ENCODE results near the gene PCBP3.
"Not testable (repeated sequence)": the region's sequence is repeated elsewhere in the genome, so short reads cannot be mapped to it uniquely, and the experiment has no call there.

PCBP3 gene

DNA sequence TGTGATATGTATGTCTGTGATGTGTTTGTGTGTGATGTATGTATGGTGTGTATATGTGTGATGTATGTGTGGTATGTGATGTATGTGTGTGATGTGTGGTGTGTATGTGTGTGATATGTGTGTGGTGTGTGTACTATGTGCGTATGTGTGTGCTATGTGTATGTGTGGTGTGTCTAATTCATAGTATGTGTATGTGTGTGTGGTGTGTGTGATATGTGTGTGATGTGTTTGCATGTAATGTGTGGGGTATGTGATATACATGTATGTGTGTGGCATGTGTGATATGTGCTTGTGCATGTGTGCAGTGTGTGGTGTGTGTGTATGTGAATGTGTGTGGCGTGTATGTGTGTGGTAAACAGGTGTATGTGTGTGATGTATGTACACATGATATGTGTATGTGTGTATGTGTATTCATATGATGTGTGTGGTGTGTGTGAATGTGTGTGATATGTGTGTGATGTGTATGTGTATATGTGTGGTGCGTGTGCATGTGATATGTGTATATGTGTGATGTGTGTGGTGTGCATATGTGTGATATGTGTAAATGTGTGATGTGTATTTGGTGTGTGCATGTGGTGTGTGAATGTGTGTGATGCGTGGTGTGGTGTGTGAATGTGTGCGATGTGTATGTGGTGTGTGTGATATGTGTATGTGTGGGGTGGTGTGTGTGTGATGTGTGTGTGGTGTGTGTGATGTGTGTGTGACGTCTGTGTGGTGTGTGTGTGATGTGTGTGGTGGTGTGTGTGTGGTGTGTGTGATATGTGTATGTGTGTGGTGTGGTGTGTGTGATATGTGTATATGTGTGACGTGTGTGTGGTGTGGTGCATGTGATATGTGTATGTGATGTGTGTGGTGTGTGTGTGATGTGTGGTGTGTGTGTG lies 8.0 kb upstream of the PCBP3 start:
- no peak for DNase-seq (ENCODE audit: low read depth in 2 of 2)

DNA sequence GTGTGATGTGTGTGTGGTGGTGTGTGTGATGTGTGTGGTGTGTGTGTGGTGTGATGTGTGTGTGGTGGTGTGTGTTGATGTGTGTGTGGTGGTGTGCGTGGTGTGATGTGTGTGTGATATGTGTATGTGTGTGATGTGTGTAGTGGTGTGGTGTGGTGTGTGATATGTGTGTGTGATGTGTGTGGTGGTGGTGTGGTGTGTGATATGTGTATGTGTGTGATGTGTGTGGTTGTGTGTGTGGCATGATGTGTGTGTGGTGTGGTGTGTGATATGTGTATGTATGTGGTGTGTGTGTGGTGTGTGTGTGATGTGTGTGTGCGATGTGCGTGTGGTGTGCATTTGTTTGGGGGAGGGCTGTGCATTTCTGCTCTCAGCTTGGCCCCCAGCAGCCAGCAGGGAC lies 7.1 kb upstream of the PCBP3 start:
- no peak for DNase-seq (ENCODE audit: low read depth in 2 of 2)

DNA sequence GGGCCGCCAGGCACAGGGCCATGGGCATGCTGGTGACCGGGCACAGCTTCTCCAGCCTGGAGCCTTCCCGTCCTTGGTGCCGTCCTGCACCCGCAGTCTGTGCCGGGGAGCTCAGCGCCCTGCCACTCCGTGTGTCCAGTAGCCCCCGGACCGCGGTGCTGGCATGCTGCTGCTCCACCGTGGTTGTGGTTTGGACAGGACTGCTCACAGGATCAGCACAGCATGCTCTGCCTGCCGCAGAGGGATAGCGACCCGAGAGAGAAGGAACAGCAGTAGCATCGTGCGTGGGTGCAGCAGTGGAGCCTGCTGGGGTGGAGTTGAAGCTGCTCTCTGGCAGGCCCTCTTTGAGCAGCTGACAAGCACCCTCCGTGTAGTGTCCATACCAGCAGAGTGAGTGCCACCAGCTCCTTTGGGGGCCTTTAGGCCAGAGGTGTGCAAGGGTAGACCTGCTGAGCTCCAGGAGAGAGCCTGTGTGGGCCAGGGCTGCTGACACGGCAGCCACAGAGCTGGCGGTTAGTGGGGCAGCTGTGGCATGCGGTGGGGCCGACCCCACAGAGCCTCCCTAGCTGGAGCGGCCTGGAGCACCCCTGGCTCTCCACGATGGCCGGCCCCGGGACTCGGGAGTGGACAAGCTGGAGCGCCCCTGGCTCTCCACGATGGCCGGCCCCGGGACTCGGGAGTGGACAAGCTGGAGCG lies 6.4 kb upstream of the PCBP3 start:
- no peak for DNase-seq (ENCODE audit: low read depth in 2 of 2)

DNA sequence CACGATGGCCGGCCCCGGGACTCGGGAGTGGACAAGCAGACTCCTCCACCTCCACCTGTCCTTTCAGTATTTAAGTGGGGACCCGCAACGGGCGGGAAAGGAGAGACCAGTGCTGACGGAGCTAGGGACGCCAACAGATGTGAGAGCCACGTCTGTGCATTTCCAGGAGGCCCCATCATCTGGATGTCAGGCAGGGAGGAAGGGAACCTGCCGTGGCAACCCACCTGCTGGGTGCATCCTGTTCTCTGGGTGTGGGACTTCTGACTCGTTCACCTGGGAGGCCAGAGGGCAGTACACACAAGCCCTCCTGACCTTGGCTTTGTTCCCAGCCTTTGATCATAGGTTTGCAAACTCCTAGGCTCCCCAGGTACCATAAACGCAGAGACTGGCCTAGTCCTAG lies 5.6 kb upstream of the PCBP3 start:
- no peak for DNase-seq (ENCODE audit: low read depth in 2 of 2)

DNA sequence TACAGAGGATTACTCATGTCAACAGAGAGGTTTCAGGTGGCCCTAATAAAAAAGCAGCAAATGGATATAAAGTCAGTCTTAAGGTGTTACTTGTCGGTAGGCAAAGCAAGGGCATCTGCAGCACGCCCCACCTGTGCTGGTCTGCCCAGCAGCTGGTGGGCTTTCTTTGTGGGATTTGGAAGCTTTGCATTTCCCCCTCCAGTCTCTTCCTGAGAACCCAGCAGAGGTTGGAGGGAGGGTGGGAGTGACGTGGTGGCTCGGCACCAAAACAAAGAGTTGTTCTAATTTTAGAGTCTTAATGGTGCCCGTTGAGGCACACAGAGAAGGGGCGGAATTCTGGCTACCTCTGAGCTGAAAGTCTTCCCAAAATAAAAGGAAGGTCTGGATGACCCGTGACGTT lies 4.8 kb upstream of the PCBP3 start:
- no peak for DNase-seq (ENCODE audit: low read depth in 2 of 2)

DNA sequence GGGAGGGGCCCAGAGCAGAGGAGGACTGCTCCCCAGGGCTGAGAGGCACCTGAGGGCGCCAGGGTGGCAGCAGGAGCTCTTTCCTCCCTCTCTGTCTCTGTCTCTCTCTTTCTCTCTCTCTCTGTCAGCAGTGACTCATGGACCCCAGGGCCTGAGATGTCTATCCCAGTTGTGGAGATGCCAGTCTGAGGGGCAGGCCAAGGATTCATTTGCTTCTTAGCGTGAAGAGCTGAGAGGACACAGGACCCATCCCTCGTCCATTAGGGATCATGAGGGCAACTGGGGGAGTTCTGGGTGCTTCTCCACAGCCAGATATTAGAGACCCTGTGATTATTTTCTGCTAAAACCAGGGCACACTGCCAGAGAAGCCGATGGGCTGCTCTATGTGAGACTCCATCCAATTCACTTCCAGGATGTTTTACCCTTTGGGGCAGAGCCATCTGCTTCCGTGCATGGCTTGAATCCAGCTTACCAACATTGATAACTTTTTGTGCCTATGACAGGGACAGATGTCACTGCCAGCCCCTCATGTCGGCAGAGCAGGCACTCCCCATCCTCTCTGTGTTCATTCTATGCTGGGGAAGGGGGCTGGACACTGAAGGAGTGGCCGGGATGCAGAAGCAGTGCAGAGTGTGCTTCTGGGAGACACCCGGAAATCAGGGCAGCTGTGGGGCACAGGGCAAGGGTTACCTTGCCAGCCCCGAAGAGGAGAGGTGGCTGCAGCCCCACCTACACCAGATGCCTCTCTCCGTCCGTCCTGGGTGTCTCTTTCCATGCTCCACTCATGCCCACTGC lies 4.1 kb upstream of the PCBP3 start:
- DNase-seq (ENCODE audit: low read depth in 2 of 2): no peak

DNA sequence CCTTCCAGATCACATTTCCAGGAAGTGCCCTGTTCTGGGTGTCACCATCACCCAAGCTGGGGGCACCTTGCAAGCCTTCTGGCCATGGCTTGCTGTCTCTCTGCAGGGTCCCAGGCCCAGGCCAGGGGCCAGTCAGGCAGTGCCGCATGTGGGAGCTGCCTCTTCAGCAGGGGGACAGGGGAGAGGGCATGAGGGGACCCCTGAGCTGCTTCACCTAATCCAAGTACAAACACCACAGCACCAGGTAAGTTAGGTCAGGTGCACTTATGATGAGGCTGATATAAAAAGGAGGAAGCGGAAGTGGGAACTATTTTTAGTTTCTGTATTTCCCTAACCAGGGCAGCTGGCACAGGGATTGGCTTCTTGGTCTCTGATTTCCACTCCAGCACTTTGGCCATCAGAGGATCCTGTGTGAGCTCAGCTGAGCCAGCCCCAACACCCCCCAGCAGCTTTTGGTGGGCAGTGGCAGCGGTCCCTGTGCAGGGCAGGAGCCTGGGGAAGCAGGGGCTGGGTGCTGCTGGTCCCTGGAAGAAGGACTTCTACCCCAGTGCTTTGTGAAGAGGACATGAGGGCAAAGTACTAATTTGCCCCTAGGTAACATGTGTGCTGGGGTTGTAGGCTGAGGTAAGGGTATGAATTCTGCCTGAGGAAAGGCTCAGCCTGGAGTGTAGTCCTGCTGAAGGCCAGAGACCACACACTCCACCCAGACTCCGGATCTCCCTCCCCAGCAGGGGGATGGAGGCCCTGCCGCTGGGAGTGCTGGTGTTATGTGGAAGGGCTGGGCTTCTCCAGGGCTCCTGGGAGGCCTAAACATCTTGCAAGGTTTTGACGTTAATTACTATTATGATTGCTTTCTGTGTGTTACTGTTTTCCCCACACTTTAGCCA lies 3.3 kb upstream of the PCBP3 start:
- DNase-seq (ENCODE audit: low read depth in 2 of 2): no peak

DNA sequence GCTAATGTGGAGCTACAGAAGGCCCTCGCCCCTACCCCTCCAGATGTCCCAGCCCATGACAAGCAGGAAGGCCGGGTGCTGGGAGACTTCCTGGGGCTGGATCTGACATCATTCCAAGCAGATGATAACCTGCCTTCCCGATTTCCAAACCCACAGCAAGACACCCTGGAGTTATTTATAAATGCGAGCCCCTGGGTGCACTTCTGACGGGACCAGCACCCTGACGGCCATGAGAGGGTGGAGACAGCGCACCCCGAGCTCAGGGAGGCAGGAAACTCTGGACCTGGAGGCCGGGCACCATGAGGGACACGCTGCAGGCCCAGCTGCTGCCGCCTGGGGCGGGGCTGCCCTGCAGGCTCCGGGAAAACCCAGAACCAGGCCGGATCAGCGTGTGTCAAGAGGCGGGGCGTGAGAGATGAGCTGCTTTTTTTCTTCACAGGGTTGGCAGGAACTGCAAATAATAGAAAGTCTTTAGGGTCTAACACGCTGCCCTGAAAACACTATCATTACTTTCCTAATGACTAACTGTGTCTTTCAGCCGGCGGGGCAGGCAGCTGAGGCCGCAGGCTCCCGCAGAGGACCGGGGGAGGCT lies 2.5 kb upstream of the PCBP3 start:
- DNase-seq (ENCODE audit: low read depth in 2 of 2): no peak

DNA sequence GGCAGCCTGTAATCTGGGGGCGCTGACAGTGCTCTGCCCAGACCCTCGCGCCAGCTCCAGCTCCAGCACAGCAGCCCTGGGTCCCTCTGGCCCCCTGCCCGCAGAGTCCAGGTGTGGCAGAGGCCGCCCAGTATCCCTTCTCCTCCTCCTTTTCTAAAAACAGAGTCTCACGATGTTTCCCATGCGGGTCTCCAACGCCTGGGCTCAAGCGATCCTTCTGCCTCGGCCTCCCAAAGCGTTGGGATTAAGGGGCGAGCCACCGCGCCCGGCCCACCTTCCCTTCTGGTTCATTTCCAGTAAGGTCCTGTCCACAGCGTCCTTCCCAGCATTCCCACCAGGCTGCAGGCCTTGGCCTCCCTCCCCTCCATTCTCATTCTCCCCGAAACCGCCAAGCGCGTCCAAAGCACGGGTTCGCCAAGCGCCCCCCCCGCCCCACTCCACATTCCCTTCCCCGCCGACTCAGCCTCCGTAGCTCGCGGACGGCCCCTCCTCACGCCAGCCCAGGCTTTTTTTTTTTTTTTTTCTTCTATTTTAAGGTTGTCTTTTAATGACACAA lies 2.0 kb upstream of the PCBP3 start:
- DNase-seq (ENCODE audit: low read depth in 2 of 2): no peak

DNA sequence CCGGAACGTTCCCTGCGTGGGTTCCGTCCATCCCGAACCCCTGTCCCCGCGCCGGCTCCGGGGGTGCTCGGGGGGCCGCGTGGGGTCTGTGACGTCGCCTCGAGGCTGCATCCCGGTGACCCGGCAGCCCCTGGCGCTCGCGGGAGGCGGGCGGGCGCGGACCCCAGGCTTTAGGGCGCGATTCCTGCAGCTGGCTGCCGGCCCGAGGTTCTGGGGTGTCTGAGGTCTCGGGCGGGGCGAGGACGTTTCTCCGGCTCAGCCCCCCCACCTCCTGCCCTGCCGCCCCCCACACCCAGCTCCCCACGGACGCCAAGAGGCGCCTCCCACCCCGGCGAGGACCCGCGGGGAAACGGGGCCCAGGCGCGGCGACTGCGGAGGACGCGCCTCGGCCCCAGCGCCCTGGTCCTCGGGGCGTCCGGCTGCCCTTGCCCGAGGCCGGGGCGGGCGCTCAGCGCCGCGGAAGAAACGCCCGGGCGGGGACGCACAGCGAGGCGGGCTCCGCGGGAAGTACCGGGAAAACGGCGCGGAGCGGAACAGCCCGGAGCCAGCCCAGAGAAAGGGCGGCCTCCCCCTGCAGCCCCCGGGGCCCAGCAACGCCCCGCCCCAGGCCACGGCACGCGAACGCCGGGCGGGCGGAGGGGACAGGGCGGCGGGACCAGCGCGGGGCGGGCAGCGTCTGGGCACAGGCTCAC lies 1.3 kb upstream of the PCBP3 start:
- no peak for DNase-seq (ENCODE audit: low read depth in 2 of 2)

DNA sequence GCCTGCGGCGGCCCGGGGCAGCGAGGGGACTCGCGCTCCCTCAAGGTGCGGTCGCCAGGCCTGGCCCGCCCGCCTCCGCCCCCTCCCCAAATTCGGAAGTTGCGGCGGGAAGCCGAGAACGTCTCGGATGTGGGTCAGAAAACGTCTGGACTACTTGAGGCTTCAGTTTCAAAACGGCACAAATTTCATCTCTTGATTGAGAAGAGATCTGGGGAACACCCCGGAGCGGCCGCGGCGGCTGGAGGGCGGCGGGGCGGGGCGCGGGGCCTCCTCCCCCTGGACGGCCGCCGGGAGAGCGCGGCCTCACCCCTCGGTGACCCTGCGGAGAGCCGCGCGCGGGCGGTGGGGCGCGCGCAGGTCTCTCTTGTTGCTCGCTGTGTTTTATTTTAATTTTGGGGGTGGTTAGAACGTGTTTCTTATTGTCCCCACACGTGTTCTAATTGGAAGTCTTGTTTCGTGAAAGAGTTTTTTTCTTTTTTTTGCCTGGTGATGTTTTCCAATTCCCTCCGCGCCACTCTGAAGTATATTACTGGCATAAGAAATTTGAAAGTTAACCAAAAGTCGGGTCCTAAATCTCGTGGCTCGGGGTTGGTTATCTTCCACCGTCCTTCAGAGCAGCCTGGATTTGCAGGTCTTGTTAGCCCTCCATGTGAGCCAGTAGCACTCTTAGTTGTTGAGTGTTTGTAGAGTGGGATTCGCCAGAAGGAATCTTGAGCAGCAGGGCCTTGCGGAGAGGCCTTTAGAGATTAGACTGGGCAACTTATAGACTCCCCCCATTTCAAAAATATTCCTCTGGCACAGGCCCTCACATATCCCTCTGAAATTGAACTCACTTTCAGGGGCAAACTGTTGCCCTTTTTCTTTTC lies 749 bp downstream of the PCBP3 start:
- peak in 1 of 2 donors; percentile 15 for DNase-seq (ENCODE audit: low read depth in 2 of 2)

DNA sequence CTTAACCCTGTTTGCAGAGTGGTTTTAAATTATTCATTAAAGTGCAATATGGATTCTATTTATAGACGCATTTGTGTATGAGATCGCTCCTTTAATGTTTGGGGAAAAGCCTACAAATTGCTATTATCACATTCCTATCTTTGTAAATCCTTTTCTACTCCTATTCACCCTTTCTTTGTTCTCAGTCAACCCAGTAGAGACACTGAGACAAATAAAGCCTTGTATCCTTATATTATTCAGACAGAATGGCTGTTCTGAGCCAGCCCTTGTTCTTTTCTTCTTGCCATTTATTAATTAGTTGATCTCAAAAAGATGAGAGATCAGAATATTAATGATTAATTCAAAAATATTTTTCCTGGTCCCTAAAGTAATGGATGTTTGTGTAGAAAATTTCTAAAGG lies 8.4 kb downstream of the PCBP3 start:
- no peak for DNase-seq (ENCODE audit: low read depth in 2 of 2)

DNA sequence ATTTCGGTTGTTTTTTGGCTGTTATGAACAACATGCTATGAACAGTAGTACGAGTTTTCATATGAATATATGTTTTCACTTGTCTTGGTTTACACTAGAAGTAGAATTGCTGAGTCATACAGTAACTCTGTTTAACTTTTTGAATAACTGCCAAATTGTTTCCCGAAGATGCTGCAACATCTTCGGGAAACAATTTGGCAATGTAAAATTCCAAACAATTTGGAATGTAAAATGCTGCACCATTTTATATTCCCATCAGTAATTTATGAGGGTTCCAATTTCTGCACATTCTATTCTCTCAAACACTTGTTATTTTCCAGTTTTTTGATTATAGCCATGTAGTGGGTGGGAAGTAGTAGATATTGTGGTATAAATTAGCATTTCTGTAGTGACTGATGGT lies 11.6 kb downstream of the PCBP3 start:
- DNase-seq (ENCODE audit: low read depth in 2 of 2): no peak

DNA sequence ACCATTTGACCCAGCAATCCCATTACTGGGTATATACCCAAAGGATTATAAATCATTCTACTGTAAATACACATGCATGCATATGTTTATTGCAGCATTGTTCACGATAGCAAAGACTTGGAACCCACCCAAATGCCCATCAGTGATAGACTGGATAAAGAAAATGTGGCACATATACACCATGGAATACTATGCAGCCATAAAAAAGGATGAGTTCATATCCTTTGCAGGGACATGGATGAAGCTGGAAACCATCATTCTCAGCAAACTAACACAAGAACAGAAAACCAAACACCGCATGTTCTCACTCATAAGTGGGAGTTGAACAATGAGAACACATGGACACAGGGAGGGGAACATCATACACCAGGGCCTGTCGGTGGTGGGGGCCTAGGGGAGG lies 12.6 kb downstream of the PCBP3 start:
- DNase-seq (ENCODE audit: low read depth in 2 of 2): not testable (repeated sequence)

DNA sequence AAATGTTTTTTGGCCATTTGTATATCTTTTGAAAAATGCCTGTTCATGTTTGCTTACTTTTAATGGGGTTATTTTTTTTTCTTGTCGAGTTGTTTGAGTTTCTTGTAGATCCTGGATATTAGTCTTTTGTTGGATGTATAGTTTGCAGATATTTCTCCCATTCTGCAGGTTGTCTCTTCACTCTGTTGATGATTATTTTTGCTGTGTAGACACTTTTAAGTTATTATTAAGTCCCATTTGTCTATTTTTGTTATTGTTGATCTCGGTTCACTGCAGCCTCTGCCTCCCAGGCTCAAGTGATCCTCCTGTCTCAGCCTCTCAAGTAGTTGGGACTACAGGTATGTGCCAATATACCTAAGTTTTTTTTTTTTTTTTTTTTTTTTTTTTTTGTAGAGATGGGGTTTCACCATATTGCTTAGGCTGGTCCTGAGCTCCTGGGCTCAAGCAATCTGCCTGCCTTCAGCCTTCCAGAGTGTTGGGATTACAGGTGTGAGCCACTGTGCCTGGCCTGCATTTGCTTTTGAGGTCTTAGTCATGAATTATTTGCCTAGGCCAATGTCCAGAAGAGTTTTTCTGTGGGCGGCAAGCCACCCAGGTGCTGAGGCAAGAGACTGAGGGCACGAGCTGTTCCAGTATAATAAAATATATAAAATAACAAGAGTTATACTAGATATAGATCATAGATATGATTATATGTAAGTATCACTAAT lies 18.5 kb downstream of the PCBP3 start:
- DNase-seq (ENCODE audit: low read depth in 2 of 2): not testable (repeated sequence)

DNA sequence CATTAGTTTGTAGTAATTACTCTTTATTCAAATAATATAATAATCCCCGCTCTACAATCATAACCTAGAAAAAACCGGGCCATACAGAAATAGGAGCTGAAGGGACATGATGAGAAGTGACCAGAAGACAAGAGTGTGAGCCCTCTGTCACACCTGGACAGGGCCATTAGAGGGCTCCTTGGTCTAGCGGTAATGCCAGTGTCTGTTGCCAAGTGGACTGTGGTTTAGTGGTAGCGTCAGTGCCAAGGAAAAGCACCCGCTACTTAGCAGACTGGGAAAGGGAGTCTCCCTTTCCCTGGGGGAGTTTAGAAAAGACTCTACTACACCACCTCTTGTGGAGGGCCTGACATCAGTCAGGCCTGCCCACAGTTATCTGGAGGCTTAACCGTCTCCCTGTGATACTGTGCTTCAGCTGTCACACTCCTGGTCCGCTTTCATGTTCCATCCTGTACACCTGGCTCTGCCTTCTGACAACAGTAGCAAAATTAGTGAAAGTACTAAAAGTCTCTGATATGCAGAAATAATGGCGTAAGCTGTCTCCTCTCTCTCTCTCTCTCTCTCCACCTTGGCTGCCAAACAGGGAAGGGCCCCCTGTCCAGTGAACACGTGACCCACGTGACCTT lies 19.2 kb downstream of the PCBP3 start:
- DNase-seq (ENCODE audit: low read depth in 2 of 2): not testable (repeated sequence)

DNA sequence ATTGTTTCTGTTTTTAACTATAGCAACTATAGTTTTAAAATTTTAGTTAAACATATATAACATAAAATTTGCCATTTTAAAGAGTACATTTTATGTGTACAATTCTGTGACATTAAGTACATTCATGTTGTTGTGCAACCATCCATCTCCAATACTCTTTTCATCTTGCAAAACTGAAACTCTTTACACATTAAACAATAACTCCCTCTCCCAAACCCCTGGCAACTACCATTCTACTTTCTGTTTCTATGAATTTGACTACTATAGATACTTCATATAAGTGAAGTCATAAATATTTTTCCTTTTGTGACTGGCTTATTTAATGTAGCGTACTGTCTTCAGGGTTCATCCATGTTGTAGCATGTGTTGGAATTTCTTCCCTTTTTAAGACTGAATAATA lies 25.9 kb downstream of the PCBP3 start:
- DNase-seq (ENCODE audit: low read depth in 2 of 2): no peak

DNA sequence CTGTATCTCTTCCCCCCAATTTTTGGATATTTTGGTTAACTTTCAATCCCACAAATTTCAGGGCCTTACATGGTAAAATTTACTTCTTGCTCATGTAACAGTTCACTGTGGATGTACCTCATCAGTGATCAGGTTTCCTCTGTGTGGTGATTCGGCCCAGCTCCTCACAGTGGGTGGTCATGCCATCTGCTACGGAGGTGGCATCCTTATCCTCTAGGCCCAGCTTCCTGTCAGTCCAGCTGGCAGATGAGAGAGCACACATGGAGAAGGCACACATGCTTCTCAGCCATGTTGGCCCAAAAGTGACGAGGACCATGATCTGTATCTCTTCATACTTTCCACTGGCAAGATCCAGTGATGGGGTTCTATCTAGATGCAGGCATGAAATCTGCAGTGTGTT lies 27.2 kb downstream of the PCBP3 start:
- no peak for DNase-seq (ENCODE audit: low read depth in 2 of 2)
